Activated CD8-positive, alpha-beta T cell treated with anti-CD3 and anti-CD28 coated beads, Interleukin-2, amount 10 ng/mL, durations not matched to agents 7 days and 5 days (primary cell): Measurements from ENCODE around the gene AMY2A. TPM values are rescaled to one million over a fixed set of nuclear protein-coding genes. Genes with fewer than 3 reads are reported as not detected.
"Not testable (repeated sequence)": the region's sequence is repeated elsewhere in the genome, so short reads cannot be mapped to it uniquely, and the experiment has no call there.

Source experiments
- ATAC-seq: fragments of 150-1000 bp; cut with Tn5 transposase; one replicate; pipeline ENCODE4 v1.10.0; 2021; ENCODE audit warnings: moderate library complexity
- CTCF ChIA-PET: fragments of 350-600 bp; sonication (Branson Sonifier 250); formaldehyde crosslinking; loops from one replicate; lab custom pipeline; 2021; ENCODE audit warnings: antibody characterized with exemption; lab: Charles Lee
- POLR2A ChIA-PET: fragments of 350-600 bp; sonication (Branson Sonifier 250); formaldehyde crosslinking; loops from one replicate; lab custom pipeline; 2021; ENCODE audit warnings: antibody characterized with exemption; lab: Charles Lee
- DNase-seq: peaks from one replicate; pipeline ENCODE4 v3.0.0-alpha.2; 2020
- H3K27ac Mint-ChIP-seq: one replicate; pipeline ENCODE4 v1.8.0; 2021; ENCODE audit warnings: mild to moderate bottlenecking, mixed read lengths
- H3K27me3 Mint-ChIP-seq: one replicate; pipeline ENCODE4 v1.8.0; 2021; ENCODE audit warnings: low read depth, mixed read lengths
- H3K36me3 Mint-ChIP-seq: one replicate; pipeline ENCODE4 v1.8.0; 2021; ENCODE audit warnings: low read depth, mixed read lengths
- H3K4me1 Mint-ChIP-seq: one replicate; pipeline ENCODE4 v1.8.0; 2021; ENCODE audit warnings: low read depth, mixed read lengths
- H3K4me3 Mint-ChIP-seq: one replicate; pipeline ENCODE4 v1.8.0; 2021; ENCODE audit warnings: mild to moderate bottlenecking, mixed read lengths
- H3K9me3 Mint-ChIP-seq: one replicate; pipeline ENCODE4 v1.8.0; 2022; ENCODE audit warnings: mixed read lengths; ENCODE audit not compliant: insufficient read depth
- total RNA-seq, 2 experiments: library from RNA; stranded (reverse); gene quantifications; one replicate each; pipeline ENCODE4 v1.2.3, GENCODE V29; 2021

The AMY2A gene
- not detected for total RNA-seq

DNA sequence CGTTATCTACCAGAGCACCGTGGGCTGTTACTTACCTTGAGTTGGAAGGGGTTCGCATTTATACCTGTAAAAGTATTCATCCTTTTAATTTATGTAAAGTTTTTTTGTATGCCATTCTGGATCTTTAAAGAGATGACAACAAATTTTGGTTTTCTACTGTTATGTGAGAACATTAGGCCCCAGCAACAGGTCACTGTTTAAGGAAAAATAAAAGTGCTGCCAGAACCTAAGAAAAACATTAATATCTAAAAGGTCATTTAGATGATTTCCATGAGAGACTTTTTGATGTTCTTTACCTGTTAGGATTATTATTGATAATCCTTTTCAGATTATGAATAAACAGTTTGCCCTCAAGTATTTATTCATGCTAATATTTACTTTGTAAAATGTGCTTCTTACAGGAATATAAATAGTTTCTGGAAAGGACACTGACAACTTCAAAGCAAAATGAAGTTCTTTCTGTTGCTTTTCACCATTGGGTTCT, at the start of gene AMY2A:
AMY2A (plus strand) TSS at position 434 of the 484 bp plus-strand sequence; CDS start at position 448, 14 bp downstream.
- H3K27me3 Mint-ChIP-seq, H3K36me3 Mint-ChIP-seq, ATAC-seq, POLR2A ChIA-PET, CTCF ChIA-PET, DNase-seq, H3K4me3 Mint-ChIP-seq, H3K9me3 Mint-ChIP-seq, H3K27ac Mint-ChIP-seq, H3K4me1 Mint-ChIP-seq: not testable (repeated sequence)

DNA sequence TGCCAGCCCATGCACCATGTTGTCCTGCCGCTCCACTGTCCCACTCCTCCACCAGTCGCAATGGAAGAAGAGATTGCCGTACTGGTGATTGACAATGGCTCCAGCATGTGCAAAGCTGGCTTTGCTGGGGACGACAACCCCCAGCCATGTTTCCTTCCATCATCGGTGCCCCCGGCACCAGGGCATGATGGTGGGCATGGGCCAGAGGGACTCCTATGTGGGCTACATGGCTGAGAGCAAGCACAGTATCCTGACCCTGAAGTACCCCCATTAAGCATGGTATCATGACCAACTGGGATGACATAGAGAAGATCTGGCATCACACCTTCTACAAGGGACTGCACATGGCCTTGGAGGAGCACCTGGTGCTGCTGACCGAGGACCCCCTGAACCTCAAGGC, 47.7 kb upstream of the AMY2A start:
- POLR2A ChIA-PET, result no interaction called here
- no peaks in the 10 kb centered on the region for H3K9me3 Mint-ChIP-seq
- H3K27me3 Mint-ChIP-seq, result no peaks in the 10 kb centered on the region
- no peaks in the 10 kb centered on the region for H3K4me1 Mint-ChIP-seq
- CTCF ChIA-PET, result no interaction called here
- no peak overlapping the region for H3K27ac Mint-ChIP-seq
- DNase-seq (no peak), ATAC-seq (no peak)
- H3K36me3 Mint-ChIP-seq, result no peaks in the 10 kb centered on the region
- no peak overlapping the region for H3K4me3 Mint-ChIP-seq

DNA sequence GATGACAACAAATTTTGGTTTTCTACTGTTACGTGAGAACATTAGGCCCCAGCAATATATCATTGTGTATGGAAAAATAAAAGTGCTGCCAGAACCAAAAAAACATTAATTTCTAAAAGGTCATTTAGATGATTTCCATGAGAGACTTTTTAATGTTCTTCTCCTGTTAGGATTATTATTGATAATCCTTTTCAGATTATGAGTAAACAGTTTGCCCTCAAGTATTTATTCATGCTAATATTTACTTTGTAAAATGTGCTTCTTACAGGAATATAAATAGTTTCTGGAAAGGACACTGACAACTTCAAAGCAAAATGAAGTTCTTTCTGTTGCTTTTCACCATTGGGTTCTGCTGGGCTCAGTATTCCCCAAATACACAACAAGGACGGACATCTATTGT, 45.9 kb upstream of the AMY2A start, which contains the start of gene AMY2B:
AMY2B (plus strand) TSS at position 301 of the 400 bp plus-strand sequence; CDS start at position 315, 14 bp downstream.
- H3K4me3 Mint-ChIP-seq, H3K36me3 Mint-ChIP-seq, H3K9me3 Mint-ChIP-seq, H3K4me1 Mint-ChIP-seq, CTCF ChIA-PET, H3K27me3 Mint-ChIP-seq, H3K27ac Mint-ChIP-seq, DNase-seq, ATAC-seq, POLR2A ChIA-PET: not testable (repeated sequence)

GRCh38 chr1:103576065-103576464, 41.2 kb upstream of the AMY2A start:
- no peak overlapping the region for H3K27ac Mint-ChIP-seq
- no peak for DNase-seq
- no peaks in the 10 kb centered on the region for H3K9me3 Mint-ChIP-seq
- ChIA-PET CTCF (no interaction called here), POLR2A (no interaction called here)
- no peak overlapping the region for H3K4me3 Mint-ChIP-seq
- H3K4me1 Mint-ChIP-seq, result no peaks in the 10 kb centered on the region
- H3K36me3 Mint-ChIP-seq, result peaks cover 2% of the 10 kb centered on the region
- no peaks in the 10 kb centered on the region for H3K27me3 Mint-ChIP-seq
- no peak for ATAC-seq

GRCh38 chr1:103576784-103577183, 40.4 kb upstream of the AMY2A start:
- DNase-seq, H3K4me1 Mint-ChIP-seq, CTCF ChIA-PET, H3K27me3 Mint-ChIP-seq, POLR2A ChIA-PET, H3K36me3 Mint-ChIP-seq, ATAC-seq, H3K9me3 Mint-ChIP-seq, H3K4me3 Mint-ChIP-seq, H3K27ac Mint-ChIP-seq: not testable (repeated sequence)

DNA sequence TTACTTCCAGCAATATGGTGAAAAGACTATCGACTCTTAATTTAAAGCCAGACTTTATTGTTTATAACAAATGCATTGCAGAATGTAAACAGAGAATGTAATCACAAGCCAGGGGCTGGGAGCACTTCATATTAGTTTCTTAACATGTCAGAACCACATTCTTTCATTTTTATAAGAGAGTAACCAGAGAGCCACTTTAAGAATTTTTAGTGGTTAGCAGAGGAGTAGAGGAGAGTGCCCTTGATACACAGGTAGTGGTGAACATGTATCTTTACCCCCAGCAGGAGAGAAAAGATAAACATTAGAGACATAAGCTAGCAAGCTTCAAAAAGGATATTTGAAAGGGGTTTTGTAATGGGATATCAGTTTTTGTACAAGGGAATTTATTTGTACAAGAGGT, 34.8 kb upstream of the AMY2A start:
- Mint-ChIP-seq H3K27ac (no peak overlapping the region), H3K4me3 (no peak overlapping the region), H3K36me3 (no peaks in the 10 kb centered on the region), H3K9me3 (no peaks in the 10 kb centered on the region), H3K4me1 (no peaks in the 10 kb centered on the region), H3K27me3 (no peaks in the 10 kb centered on the region)
- POLR2A ChIA-PET, result no interaction called here
- ATAC-seq, result no peak
- DNase-seq, result no peak
- CTCF ChIA-PET, result no interaction called here

DNA sequence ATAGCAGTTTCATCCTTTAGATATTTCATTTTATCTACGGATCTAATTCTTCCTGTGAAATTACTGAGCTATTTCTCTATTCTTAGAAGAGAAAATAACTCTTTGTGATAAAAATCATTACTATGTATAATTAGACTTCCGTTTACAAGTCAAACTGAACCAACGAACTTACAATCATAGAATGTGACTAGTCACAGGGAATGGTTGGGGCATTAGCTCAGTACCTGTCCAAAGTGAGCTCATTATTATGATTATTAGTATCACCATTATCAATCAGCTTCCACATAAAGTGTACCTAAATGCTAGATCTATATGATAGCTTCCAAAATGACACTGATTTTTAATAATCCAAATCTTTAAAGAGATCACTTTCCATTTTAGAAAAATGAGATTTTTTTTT, 33.3 kb upstream of the AMY2A start:
- Mint-ChIP-seq H3K27ac (no peak overlapping the region), H3K27me3 (no peaks in the 10 kb centered on the region), H3K4me1 (no peaks in the 10 kb centered on the region), H3K9me3 (peaks cover 4% of the 10 kb centered on the region), H3K4me3 (no peak overlapping the region), H3K36me3 (no peaks in the 10 kb centered on the region)
- ChIA-PET CTCF (no interaction called here), POLR2A (no interaction called here)
- no peak for ATAC-seq
- DNase-seq, result no peak

DNA sequence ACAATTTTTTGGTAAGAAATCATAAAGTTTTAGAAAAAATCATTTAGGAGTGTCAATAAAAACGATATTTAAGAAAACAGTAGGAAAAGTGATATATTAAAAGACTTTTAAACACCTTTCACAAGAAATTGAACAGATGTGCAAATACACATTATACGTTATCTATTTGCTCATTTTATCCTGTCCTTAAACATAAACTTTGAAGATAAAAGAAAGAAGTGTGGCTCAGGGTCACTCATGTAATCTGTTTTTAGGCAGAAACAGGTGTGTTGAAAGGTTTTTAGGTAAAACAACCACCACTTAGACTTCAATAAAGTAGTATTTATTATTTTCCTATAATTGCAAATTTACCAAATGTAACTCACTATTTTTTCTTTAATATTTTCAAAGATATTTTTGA, 32.7 kb upstream of the AMY2A start:
- Mint-ChIP-seq H3K27ac (no peak overlapping the region), H3K4me1 (no peaks in the 10 kb centered on the region), H3K9me3 (peaks cover 6% of the 10 kb centered on the region), H3K4me3 (no peak overlapping the region), H3K27me3 (no peaks in the 10 kb centered on the region), H3K36me3 (no peaks in the 10 kb centered on the region)
- ChIA-PET CTCF (no interaction called here), POLR2A (no interaction called here)
- DNase-seq (no peak), ATAC-seq (no peak)

DNA sequence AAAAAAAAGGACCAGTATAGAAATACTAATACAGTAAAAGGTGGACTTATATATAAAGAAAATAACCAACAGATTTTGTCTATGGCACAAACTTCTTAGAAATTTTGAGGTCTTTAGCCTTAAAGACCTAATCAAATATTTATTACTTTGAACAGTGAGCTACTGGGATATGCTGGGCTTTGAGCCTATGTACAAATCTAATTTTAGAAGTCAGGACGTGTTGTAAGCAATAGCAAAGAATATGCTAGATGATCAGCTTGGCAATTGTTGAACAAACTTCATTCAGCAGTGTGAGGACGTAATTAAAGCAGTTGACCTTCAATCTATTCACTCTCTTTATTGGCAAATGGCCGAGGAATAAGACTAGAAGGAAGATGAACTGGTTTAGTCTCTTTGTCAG, 14.5 kb upstream of the AMY2A start:
- POLR2A ChIA-PET, H3K4me1 Mint-ChIP-seq, H3K36me3 Mint-ChIP-seq, CTCF ChIA-PET, ATAC-seq, H3K27me3 Mint-ChIP-seq, H3K27ac Mint-ChIP-seq, DNase-seq, H3K9me3 Mint-ChIP-seq, H3K4me3 Mint-ChIP-seq: not testable (repeated sequence)

DNA sequence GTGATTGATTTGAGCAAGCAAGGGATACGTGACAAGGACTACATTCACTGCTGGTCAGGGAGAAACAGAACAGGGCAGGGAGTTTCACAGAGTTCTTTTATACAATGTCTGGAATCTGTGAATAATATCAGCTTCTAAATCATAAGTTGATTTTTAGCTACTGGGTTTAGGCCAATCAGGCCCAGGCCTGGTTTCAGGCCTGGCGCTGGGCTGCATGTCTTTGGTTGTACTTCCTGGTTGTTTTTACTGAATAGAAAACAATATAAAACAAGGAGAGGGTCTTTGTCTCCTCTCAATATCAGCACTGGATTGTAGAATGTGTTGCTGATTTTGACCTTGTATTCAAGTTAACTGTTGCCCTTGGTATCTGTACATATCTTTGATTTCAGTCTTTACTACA, 865 bp upstream of the AMY2A start:
- no peak overlapping the region for H3K27ac Mint-ChIP-seq
- H3K36me3 Mint-ChIP-seq, result no peaks in the 10 kb centered on the region
- DNase-seq, result no peak
- ChIA-PET CTCF (no interaction called here), POLR2A (no interaction called here)
- no peak overlapping the region for H3K4me3 Mint-ChIP-seq
- no peaks in the 10 kb centered on the region for H3K4me1 Mint-ChIP-seq
- ATAC-seq, result no peak
- H3K9me3 Mint-ChIP-seq, result no peaks in the 10 kb centered on the region
- H3K27me3 Mint-ChIP-seq, result no peaks in the 10 kb centered on the region

- POLR2A ChIA-PET, DNase-seq, H3K4me1 Mint-ChIP-seq, H3K36me3 Mint-ChIP-seq, H3K27me3 Mint-ChIP-seq, H3K27ac Mint-ChIP-seq, H3K9me3 Mint-ChIP-seq, ATAC-seq, H3K4me3 Mint-ChIP-seq, CTCF ChIA-PET: not testable (repeated sequence)
These were observed 10.2 kb downstream of the AMY2A start for GRCh38 chr1:103627436-103627835.

- H3K4me1 Mint-ChIP-seq, POLR2A ChIA-PET, DNase-seq, H3K36me3 Mint-ChIP-seq, H3K27me3 Mint-ChIP-seq, H3K27ac Mint-ChIP-seq, ATAC-seq, H3K9me3 Mint-ChIP-seq, CTCF ChIA-PET, H3K4me3 Mint-ChIP-seq: not testable (repeated sequence)
These were observed 24.0 kb downstream of the AMY2A start for GRCh38 chr1:103641194-103641593.

- H3K4me3 Mint-ChIP-seq, H3K9me3 Mint-ChIP-seq, CTCF ChIA-PET, H3K27ac Mint-ChIP-seq, H3K27me3 Mint-ChIP-seq, POLR2A ChIA-PET, H3K4me1 Mint-ChIP-seq, ATAC-seq, H3K36me3 Mint-ChIP-seq, DNase-seq: not testable (repeated sequence)
These were observed 26.7 kb downstream of the AMY2A start for GRCh38 chr1:103643908-103644307.
